ENCODE measurements around the gene PRKAR1B.
"Not testable (repeated sequence)": the region's sequence is repeated elsewhere in the genome, so short reads cannot be mapped to it uniquely, and the experiment has no call there.

PRKAR1B gene

DNA sequence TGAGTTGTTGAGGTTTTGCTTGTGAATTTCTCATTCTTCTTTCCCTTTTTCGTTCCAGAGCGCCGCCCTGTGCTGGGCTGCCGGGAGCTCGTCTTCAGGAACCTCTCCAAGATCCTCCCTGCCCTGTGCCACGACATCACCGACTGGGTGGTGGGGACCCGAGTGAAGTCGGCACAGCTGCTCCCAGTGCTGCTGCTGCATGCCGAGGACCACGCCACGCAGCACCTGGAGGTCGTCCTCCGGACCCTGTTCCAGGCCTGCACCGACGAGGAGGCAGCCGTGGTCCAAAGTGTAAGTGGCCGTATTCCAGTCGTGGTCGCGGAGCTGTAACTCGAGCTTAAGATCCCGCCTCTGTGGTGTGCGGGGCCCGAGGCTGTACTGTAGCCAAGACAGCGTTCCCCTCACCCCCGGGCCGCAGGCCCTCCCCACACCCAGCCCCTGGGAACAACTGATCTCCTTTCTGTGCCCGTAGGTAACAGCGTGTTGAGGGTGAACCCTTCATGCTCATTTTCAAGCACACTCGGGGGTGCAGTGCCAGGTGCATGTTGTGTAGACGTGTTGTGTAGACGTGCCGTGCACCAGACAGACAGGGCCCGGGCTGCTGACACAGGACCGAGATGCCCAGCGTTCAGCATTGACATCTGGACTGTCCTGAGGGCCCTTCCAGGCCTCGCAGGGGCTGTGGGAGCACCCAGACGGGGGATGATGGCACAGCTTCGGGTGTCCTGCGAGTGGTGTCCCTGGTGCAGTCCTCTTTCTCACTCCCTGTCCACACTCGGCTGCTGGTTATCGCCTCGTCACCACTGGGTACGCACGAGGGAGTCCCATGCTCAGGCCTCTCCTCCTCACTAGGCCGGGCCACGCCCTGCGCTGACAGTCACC is 27.7 kb upstream of the PRKAR1B start:
- DNase-seq (ENCODE audit: low spot score) (peak; percentile 53), ATAC-seq (ENCODE audit: low read depth) (no peak)
- Histone ChIP-seq H3K4me1 (ENCODE audit: insufficient read depth, poor library complexity, severe bottlenecking) (no peaks in the 10 kb centered on the region), H3K4me3 (ENCODE audit: severe bottlenecking) (no peak overlapping the region), H3K27me3 (ENCODE audit: insufficient read depth, poor library complexity, severe bottlenecking) (no peaks in the 10 kb centered on the region), H3K9me3 (ENCODE audit: severe bottlenecking) (no peaks in the 10 kb centered on the region), H3K27ac (ENCODE audit: poor library complexity, severe bottlenecking) (no peak overlapping the region), H3K36me3 (ENCODE audit: low read depth) (peaks cover 56% of the 10 kb centered on the region)
- TF ChIP-seq, protein P1, sequence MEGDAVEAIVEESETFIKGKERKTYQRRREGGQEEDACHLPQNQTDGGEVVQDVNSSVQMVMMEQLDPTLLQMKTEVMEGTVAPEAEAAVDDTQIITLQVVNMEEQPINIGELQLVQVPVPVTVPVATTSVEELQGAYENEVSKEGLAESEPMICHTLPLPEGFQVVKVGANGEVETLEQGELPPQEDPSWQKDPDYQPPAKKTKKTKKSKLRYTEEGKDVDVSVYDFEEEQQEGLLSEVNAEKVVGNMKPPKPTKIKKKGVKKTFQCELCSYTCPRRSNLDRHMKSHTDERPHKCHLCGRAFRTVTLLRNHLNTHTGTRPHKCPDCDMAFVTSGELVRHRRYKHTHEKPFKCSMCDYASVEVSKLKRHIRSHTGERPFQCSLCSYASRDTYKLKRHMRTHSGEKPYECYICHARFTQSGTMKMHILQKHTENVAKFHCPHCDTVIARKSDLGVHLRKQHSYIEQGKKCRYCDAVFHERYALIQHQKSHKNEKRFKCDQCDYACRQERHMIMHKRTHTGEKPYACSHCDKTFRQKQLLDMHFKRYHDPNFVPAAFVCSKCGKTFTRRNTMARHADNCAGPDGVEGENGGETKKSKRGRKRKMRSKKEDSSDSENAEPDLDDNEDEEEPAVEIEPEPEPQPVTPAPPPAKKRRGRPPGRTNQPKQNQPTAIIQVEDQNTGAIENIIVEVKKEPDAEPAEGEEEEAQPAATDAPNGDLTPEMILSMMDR (IDR thresholded peaks at IDR 0.05; ENCODE audit: poor library complexity, severe bottlenecking): no peak

DNA sequence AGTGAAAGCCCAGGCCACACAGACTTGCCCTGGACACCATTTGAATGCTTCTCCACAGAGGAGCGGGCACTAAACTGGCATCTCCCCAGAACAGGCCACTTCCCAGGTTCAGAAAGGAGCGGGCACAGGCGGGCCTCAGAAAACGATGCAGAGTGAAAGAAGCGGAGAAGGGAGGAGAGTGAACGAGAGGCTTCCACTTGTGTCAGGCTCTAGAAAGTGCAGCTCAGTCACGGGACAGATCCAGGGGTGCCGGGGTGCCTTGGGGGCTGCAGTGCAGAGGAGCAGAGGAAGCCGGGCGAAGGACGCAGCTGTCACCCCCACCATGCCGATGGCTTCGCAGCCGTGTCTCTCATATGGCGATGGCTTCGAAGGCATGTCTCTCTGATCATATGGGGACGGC is 26.1 kb upstream of the PRKAR1B start:
- Histone ChIP-seq H3K27ac (ENCODE audit: poor library complexity, severe bottlenecking) (no peak overlapping the region), H3K4me3 (ENCODE audit: severe bottlenecking) (no peak overlapping the region), H3K27me3 (ENCODE audit: insufficient read depth, poor library complexity, severe bottlenecking) (no peaks in the 10 kb centered on the region), H3K9me3 (ENCODE audit: severe bottlenecking) (no peaks in the 10 kb centered on the region), H3K4me1 (ENCODE audit: insufficient read depth, poor library complexity, severe bottlenecking) (no peaks in the 10 kb centered on the region), H3K36me3 (ENCODE audit: low read depth) (peaks cover 42% of the 10 kb centered on the region)
- TF ChIP-seq, protein P1 (IDR thresholded peaks at IDR 0.05; ENCODE audit: poor library complexity, severe bottlenecking): no peak
- DNase-seq (ENCODE audit: low spot score) (peak; percentile 47), ATAC-seq (ENCODE audit: low read depth) (no peak)

- not testable (repeated sequence) for H3K4me1 ChIP-seq (ENCODE audit: insufficient read depth, poor library complexity, severe bottlenecking); H3K9me3 ChIP-seq (ENCODE audit: severe bottlenecking); ATAC-seq (ENCODE audit: low read depth); H3K4me3 ChIP-seq (ENCODE audit: severe bottlenecking); H3K27ac ChIP-seq (ENCODE audit: poor library complexity, severe bottlenecking); H3K27me3 ChIP-seq (ENCODE audit: insufficient read depth, poor library complexity, severe bottlenecking)
- peak; percentile 42 for DNase-seq (ENCODE audit: low spot score)
- H3K36me3 ChIP-seq (ENCODE audit: low read depth): peaks cover 32% of the 10 kb centered on the region
Measured at GRCh38 chr7:752256-752655, 25.2 kb upstream of the PRKAR1B start.

DNA sequence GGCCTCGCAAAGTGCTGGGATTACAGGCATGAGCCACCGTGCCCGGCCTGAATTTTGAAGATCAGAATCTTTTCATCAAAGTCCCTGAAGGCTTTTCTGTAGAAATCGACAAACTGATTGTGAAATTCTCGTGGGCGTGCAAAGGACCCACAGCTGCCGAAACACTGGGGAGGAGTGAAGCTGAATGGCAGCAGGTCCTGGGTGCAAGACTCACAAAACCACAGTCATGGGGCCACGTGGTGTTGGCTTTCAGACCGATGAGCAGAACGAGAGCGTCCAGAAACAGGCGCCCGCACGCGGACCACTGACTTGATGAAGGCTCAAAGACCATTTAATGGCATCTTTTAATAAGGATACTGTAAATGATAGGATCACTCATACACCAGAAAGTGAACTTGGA is 24.7 kb upstream of the PRKAR1B start:
- Histone ChIP-seq H3K27me3 (ENCODE audit: insufficient read depth, poor library complexity, severe bottlenecking) (no peaks in the 10 kb centered on the region), H3K4me3 (ENCODE audit: severe bottlenecking) (no peak overlapping the region), H3K36me3 (ENCODE audit: low read depth) (peaks cover 28% of the 10 kb centered on the region), H3K9me3 (ENCODE audit: severe bottlenecking) (no peaks in the 10 kb centered on the region), H3K27ac (ENCODE audit: poor library complexity, severe bottlenecking) (no peak overlapping the region), H3K4me1 (ENCODE audit: insufficient read depth, poor library complexity, severe bottlenecking) (no peaks in the 10 kb centered on the region)
- TF ChIP-seq, protein P1 (IDR thresholded peaks at IDR 0.05; ENCODE audit: poor library complexity, severe bottlenecking): no peak
- DNase-seq (ENCODE audit: low spot score) (no peak), ATAC-seq (ENCODE audit: low read depth) (no peak)

DNA sequence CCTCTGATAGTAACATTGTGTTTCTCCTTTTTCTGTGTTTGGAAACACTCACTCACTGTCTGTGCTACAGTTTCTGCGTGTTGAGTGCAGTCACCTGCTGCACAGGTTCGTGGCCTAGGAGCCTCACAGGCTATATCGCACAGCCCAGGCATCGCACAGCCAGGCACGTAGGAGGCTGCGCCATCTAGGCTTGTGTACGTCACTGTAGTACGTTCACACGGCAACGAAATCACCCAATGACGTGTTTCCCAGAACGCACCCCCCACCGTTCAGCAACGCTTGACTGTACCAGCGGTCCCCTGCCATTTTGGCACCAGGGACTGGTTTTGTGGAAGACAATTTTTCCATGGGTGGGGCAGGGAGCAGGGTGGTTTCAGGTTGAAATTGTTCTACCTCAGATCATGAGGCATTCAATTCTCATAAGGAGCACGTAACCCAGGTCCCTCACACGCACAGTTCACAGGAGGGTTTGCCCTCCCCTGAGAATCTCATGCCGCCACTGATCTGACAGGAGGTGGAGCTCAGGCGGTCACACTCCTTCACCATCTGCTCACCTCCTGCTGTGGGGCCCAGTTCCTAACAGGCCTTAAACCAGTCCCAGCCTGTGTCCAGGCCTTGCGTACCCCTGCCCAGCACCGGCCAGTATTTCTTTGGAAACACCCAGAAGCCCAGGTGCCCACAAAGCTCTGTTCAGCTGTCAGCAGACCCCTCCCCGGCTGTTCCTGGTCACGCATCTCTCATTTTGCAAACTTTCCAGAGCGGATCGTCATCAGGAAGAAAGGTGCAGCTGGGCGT is 23.2 kb upstream of the PRKAR1B start:
- no peak for ATAC-seq (ENCODE audit: low read depth)
- H3K4me3 ChIP-seq (ENCODE audit: severe bottlenecking): no peak overlapping the region
- no peaks in the 10 kb centered on the region for H3K27me3 ChIP-seq (ENCODE audit: insufficient read depth, poor library complexity, severe bottlenecking)
- TF ChIP-seq, protein P1 (IDR thresholded peaks at IDR 0.05; ENCODE audit: poor library complexity, severe bottlenecking): no peak
- H3K36me3 ChIP-seq (ENCODE audit: low read depth): peaks cover 27% of the 10 kb centered on the region
- H3K4me1 ChIP-seq (ENCODE audit: insufficient read depth, poor library complexity, severe bottlenecking): no peaks in the 10 kb centered on the region
- peak; percentile 50 for DNase-seq (ENCODE audit: low spot score)
- no peaks in the 10 kb centered on the region for H3K9me3 ChIP-seq (ENCODE audit: severe bottlenecking)
- no peak overlapping the region for H3K27ac ChIP-seq (ENCODE audit: poor library complexity, severe bottlenecking)

Measured in RWPE2 (cell line).